Activated gamma-delta T cell treated with Interleukin-2 at 50 U/mL for 16 hours (primary cell): Measurements from ENCODE around the gene LHX2.

ENCODE experiments used
- DNase-seq: peaks from one replicate; pipeline ENCODE4 v3.0.0-alpha.2; 2020

Gene LHX2

GRCh38 chr9:124014211-124014955, 2.8 kb downstream of the LHX2 start:
- no peak for DNase-seq

GRCh38 chr9:124014956-124015660, 3.5 kb downstream of the LHX2 start:
- DNase-seq = no peak

- DNase-seq = no peak
Observed at GRCh38 chr9:124015661-124016131, 4.1 kb downstream of the LHX2 start.

- no peak for DNase-seq
Observed at GRCh38 chr9:124016175-124017050, 4.8 kb downstream of the LHX2 start.

- DNase-seq = no peak
Observed at GRCh38 chr9:124017051-124017928, 5.7 kb downstream of the LHX2 start.

GRCh38 chr9:124017929-124018729, 6.6 kb downstream of the LHX2 start:
- DNase-seq = no peak

GRCh38 chr9:124018730-124019697, 7.4 kb downstream of the LHX2 start:
- no peak for DNase-seq

- DNase-seq = no peak
Observed at GRCh38 chr9:124019771-124020519, 8.4 kb downstream of the LHX2 start.

- DNase-seq = no peak
Observed at GRCh38 chr9:124020520-124021384, 9.2 kb downstream of the LHX2 start.

GRCh38 chr9:124021385-124021769, 9.8 kb downstream of the LHX2 start:
- DNase-seq = no peak

GRCh38 chr9:124022201-124023121, 10.9 kb downstream of the LHX2 start:
- DNase-seq = no peak

GRCh38 chr9:124024107-124024506, 12.5 kb downstream of the LHX2 start:
- DNase-seq = no peak

GRCh38 chr9:124029617-124030016, 18.0 kb downstream of the LHX2 start:
- no peak for DNase-seq

- no peak for DNase-seq
Observed at GRCh38 chr9:124030969-124031451, 19.4 kb downstream of the LHX2 start.

GRCh38 chr9:124032247-124032646, 20.7 kb downstream of the LHX2 start:
- DNase-seq = no peak

- no peak for DNase-seq
Observed at GRCh38 chr9:124033348-124033747, 21.8 kb downstream of the LHX2 start.

GRCh38 chr9:124033967-124034366, 22.4 kb downstream of the LHX2 start:
- no peak for DNase-seq
